ENCODE data around the gene NAXE.

DNA sequence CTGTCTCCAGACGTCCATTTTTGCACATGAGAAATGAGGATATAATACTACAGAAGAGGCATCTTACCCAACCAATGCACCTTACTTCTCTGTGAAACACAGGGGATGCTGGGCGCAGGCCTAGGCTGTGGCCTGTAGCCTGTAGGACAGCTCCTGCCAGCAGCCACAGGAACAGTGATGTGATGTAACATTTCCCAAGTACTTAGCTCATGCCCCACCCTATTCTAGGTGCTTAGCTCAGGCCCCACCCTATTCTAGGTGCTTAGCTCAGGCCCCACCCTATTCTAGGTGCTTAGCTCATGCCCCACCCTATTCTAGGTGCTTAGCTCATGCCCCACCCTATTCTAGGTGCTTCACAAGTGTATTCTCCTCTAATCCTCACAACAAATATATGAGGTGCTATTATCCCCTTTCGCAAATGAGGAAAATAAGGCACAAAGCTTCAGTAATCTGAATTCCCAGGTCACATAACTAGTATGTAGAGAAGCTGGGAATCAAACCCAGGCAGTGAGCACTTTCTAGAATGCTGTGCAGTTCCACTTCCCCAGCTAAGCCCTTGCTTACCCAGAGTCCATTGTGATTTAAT lies 4.6 kb upstream of the NAXE start:
- TF ChIP-seq, protein P1, sequence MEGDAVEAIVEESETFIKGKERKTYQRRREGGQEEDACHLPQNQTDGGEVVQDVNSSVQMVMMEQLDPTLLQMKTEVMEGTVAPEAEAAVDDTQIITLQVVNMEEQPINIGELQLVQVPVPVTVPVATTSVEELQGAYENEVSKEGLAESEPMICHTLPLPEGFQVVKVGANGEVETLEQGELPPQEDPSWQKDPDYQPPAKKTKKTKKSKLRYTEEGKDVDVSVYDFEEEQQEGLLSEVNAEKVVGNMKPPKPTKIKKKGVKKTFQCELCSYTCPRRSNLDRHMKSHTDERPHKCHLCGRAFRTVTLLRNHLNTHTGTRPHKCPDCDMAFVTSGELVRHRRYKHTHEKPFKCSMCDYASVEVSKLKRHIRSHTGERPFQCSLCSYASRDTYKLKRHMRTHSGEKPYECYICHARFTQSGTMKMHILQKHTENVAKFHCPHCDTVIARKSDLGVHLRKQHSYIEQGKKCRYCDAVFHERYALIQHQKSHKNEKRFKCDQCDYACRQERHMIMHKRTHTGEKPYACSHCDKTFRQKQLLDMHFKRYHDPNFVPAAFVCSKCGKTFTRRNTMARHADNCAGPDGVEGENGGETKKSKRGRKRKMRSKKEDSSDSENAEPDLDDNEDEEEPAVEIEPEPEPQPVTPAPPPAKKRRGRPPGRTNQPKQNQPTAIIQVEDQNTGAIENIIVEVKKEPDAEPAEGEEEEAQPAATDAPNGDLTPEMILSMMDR (IDR thresholded peaks at IDR 0.05), result no peak
- no peak for TF ChIP-seq POLR2A (IDR thresholded peaks at IDR 0.05)
